ENCODE data around the gene IL2RA.

GRCh38 chr10:6040205-6040604 lies 22.0 kb downstream of the IL2RA start:
- TF ChIP-seq KLF16 (IDR thresholded peaks at IDR 0.05), result no peak
- TF ChIP-seq, protein P1, sequence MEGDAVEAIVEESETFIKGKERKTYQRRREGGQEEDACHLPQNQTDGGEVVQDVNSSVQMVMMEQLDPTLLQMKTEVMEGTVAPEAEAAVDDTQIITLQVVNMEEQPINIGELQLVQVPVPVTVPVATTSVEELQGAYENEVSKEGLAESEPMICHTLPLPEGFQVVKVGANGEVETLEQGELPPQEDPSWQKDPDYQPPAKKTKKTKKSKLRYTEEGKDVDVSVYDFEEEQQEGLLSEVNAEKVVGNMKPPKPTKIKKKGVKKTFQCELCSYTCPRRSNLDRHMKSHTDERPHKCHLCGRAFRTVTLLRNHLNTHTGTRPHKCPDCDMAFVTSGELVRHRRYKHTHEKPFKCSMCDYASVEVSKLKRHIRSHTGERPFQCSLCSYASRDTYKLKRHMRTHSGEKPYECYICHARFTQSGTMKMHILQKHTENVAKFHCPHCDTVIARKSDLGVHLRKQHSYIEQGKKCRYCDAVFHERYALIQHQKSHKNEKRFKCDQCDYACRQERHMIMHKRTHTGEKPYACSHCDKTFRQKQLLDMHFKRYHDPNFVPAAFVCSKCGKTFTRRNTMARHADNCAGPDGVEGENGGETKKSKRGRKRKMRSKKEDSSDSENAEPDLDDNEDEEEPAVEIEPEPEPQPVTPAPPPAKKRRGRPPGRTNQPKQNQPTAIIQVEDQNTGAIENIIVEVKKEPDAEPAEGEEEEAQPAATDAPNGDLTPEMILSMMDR (IDR thresholded peaks at IDR 0.05 in 2 of 3, conservative IDR thresholded peaks at IDR 0.05 in 1 of 3; ENCODE audit: insufficient read depth in 2 of 3, low read depth in 1 of 3, low read length in 3 of 3), result no peak
- no peak for TF ChIP-seq MYNN (IDR thresholded peaks at IDR 0.05)
- no peak for TF ChIP-seq MYNN (CRISPR knock-in tag; IDR thresholded peaks at IDR 0.05)
